Ishikawa (cell line): ENCODE results near the gene SLC25A44.

Source experiments
- CEBPB ChIP-seq: IDR thresholded peaks from 2 replicates; pipeline ENCODE4 v1.6.1; 2012
- CREB1 ChIP-seq: IDR thresholded peaks from 2 replicates; pipeline ENCODE4 v1.6.1; 2012; ENCODE audit warnings: low read depth
- EGR1 ChIP-seq: IDR thresholded peaks from 2 replicates; pipeline ENCODE4 v1.6.1; 2012
- EP300 ChIP-seq: IDR thresholded peaks from 2 replicates; pipeline ENCODE4 v1.6.1; 2012; ENCODE audit warnings: borderline replicate concordance
- FOXM1 ChIP-seq: IDR thresholded peaks from 2 replicates; pipeline ENCODE4 v1.6.1; 2012; ENCODE audit warnings: low read depth, borderline replicate concordance
- NFIC ChIP-seq: IDR thresholded peaks from 2 replicates; pipeline ENCODE4 v1.6.1; 2012
- RAD21 ChIP-seq: IDR thresholded peaks from 2 replicates; pipeline ENCODE4 v1.6.1; 2012; ENCODE audit warnings: low read depth
- TAF1 ChIP-seq: IDR thresholded peaks from 2 replicates; pipeline ENCODE4 v1.6.1; 2012; ENCODE audit warnings: low read depth, mild to moderate bottlenecking
- TEAD4 ChIP-seq: IDR thresholded peaks from 2 replicates; pipeline ENCODE4 v1.6.1; 2012
- YY1 ChIP-seq: IDR thresholded peaks from 2 replicates; pipeline ENCODE4 v1.6.1; 2012; ENCODE audit warnings: low read depth
- ZBTB7A ChIP-seq: IDR thresholded peaks from 2 replicates; pipeline ENCODE4 v1.6.1; 2012; ENCODE audit warnings: low read depth
- TF ChIP-seq, protein P1 (sequence below): IDR thresholded peaks from 2 replicates; pipeline ENCODE4 v1.6.1; 2012; ENCODE audit warnings: low read depth, mild to moderate bottlenecking
- TF ChIP-seq, protein P2 (sequence below): IDR thresholded peaks from 2 replicates; pipeline ENCODE4 v1.6.1; 2012
- TF ChIP-seq, protein P3 (sequence below): IDR thresholded peaks from 2 replicates; pipeline ENCODE4 v1.6.1; 2012

DNA sequence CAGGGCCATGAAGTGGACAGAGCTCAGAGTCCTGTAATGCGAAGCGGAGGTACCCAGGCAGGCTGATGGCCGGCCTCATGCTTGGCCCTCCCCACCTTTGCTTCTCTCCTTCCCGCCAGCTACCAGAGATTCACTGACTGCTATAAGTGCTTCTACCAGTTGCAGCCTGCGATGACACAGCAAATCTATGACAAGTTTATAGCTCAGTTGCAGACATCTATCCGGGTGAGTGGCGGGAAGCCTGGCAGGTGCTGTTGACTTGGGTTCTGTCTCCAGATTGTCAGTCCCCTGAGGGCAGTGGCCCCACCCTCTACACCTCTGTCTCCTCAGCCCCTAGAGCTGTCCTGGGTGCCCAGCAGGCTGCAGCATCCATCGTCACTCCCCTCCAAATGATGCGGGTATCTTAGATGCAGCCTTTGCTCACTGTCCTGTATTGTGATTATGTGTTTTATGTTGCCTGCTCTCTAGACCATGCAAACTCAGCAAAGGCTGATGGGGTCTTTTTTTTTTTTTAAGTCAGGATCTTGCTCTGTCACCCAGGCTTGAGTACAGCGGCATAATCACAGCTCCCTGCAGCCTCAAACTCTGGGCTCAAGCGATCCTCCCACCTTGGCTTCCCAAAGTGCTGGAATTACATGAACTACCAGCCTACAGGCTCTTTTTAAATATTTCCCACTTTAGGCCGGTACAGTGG, 38.4 kb downstream of the SLC25A44 start:
- TF ChIP-seq TAF1: no peak
- TF ChIP-seq EP300: no peak
- no peak for TF ChIP-seq CREB1
- TF ChIP-seq, protein P1, sequence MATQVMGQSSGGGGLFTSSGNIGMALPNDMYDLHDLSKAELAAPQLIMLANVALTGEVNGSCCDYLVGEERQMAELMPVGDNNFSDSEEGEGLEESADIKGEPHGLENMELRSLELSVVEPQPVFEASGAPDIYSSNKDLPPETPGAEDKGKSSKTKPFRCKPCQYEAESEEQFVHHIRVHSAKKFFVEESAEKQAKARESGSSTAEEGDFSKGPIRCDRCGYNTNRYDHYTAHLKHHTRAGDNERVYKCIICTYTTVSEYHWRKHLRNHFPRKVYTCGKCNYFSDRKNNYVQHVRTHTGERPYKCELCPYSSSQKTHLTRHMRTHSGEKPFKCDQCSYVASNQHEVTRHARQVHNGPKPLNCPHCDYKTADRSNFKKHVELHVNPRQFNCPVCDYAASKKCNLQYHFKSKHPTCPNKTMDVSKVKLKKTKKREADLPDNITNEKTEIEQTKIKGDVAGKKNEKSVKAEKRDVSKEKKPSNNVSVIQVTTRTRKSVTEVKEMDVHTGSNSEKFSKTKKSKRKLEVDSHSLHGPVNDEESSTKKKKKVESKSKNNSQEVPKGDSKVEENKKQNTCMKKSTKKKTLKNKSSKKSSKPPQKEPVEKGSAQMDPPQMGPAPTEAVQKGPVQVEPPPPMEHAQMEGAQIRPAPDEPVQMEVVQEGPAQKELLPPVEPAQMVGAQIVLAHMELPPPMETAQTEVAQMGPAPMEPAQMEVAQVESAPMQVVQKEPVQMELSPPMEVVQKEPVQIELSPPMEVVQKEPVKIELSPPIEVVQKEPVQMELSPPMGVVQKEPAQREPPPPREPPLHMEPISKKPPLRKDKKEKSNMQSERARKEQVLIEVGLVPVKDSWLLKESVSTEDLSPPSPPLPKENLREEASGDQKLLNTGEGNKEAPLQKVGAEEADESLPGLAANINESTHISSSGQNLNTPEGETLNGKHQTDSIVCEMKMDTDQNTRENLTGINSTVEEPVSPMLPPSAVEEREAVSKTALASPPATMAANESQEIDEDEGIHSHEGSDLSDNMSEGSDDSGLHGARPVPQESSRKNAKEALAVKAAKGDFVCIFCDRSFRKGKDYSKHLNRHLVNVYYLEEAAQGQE: no peak
- TF ChIP-seq CEBPB: no peak
- TF ChIP-seq RAD21: no peak
- TF ChIP-seq EGR1: no peak
- TF ChIP-seq ZBTB7A: no peak
- TF ChIP-seq NFIC: no peak
- TF ChIP-seq, protein P2, sequence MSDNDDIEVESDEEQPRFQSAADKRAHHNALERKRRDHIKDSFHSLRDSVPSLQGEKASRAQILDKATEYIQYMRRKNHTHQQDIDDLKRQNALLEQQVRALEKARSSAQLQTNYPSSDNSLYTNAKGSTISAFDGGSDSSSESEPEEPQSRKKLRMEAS: no peak
- no peak for TF ChIP-seq TEAD4
- no peak for TF ChIP-seq YY1
- TF ChIP-seq, protein P3, sequence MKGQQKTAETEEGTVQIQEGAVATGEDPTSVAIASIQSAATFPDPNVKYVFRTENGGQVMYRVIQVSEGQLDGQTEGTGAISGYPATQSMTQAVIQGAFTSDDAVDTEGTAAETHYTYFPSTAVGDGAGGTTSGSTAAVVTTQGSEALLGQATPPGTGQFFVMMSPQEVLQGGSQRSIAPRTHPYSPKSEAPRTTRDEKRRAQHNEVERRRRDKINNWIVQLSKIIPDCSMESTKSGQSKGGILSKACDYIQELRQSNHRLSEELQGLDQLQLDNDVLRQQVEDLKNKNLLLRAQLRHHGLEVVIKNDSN: no peak
- TF ChIP-seq FOXM1: no peak
